Measurements from ENCODE around the gene SAC3D1. TPM values are rescaled to one million over a fixed set of nuclear protein-coding genes. Genes with fewer than 3 reads are reported as not detected.

Gene SAC3D1
- total RNA-seq, 1 donor from 2014 or later = 4.5 TPM

GRCh38 chr11:65087827-65088226 is 46.8 kb downstream of the SAC3D1 start:
- DNase-seq (ENCODE audit: low spot score) = no peak

DNA sequence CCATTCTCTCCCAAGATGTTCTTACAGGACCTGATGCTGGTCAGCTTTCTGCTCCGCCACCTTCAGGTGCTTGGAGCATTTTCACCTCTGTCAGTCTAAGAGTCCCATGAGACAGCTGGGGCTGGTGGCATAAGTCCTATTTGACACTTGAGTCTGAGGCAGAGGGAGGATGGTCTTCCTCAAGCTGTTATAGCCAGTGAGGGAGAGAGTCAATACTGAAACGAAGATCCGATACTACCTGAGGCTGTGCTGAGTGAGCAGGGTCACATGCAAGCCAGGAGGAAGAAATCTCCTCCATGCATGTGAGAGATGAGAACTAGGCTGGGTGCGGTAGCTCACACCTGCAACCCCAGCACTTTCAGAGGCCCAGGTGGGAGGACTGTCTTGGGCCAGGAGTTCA is 48.6 kb downstream of the SAC3D1 start:
- no peak for DNase-seq (ENCODE audit: low spot score)

- no peak for DNase-seq (ENCODE audit: low spot score)
Observed at GRCh38 chr11:65090628-65091027, 49.6 kb downstream of the SAC3D1 start.

Other genes with a start within 250 kb of the SAC3D1 start
- gene MAP4K2, start 238.0 kb upstream of the SAC3D1 start, total RNA-seq = 14.0 TPM
- 18.7 TPM for gene MEN1, start 230.7 kb upstream of the SAC3D1 start, total RNA-seq
- 28.5 TPM for gene CDC42BPG, start 196.6 kb upstream of the SAC3D1 start, total RNA-seq
- 47.3 TPM for gene EHD1, start 162.6 kb upstream of the SAC3D1 start, total RNA-seq
- 27.9 TPM for gene ATG2A, start 124.0 kb upstream of the SAC3D1 start, total RNA-seq
- gene PPP2R5B, start 116.5 kb upstream of the SAC3D1 start, total RNA-seq = 18.9 TPM
- not detected for gene GPHA2, start 105.3 kb upstream of the SAC3D1 start, total RNA-seq
- gene MAJIN, start 69.1 kb upstream of the SAC3D1 start, total RNA-seq = not detected
- 4.6 TPM for gene BATF2, start 44.2 kb upstream of the SAC3D1 start, total RNA-seq
- 78.1 TPM for gene ARL2, start 27.1 kb upstream of the SAC3D1 start, total RNA-seq
- gene SNX15, start 13.8 kb upstream of the SAC3D1 start, total RNA-seq = 17.6 TPM
- 10.3 TPM for gene NAALADL1, start 17.3 kb downstream of the SAC3D1 start, total RNA-seq
- 1.9 TPM for gene CDCA5, start 42.8 kb downstream of the SAC3D1 start, total RNA-seq
- 33.7 TPM for gene ZFPL1, start 43.0 kb downstream of the SAC3D1 start, total RNA-seq
- gene VPS51, start 55.0 kb downstream of the SAC3D1 start, total RNA-seq = 131 TPM
- 37.5 TPM for gene TM7SF2, start 70.7 kb downstream of the SAC3D1 start, total RNA-seq
- gene ZNHIT2, start 76.5 kb downstream of the SAC3D1 start, total RNA-seq = 13.7 TPM
- 999 TPM for gene FAU, start 80.9 kb downstream of the SAC3D1 start, total RNA-seq
- gene MRPL49, start 81.1 kb downstream of the SAC3D1 start, total RNA-seq = 49.8 TPM
- gene SYVN1, start 93.3 kb downstream of the SAC3D1 start, total RNA-seq = 76.2 TPM
- gene SPDYC, start 129.0 kb downstream of the SAC3D1 start, total RNA-seq = not detected
- gene CAPN1, start 140.7 kb downstream of the SAC3D1 start, total RNA-seq = 598 TPM
- 12.2 TPM for gene POLA2, start 220.8 kb downstream of the SAC3D1 start, total RNA-seq

Data from ureter (tissue), 1 donor.